Small intestine (tissue), 7 donors: ENCODE measurements around the gene AMER3. TPM values are rescaled to one million over a fixed set of nuclear protein-coding genes. Genes with fewer than 3 reads are reported as not detected.

Source experiments
- DNase-seq, 2 donors: peaks; one replicate each; pipeline versions ENCODE4 v3.0.0 to v3.0.0-alpha.2; 2013
- FAIRE-seq: peaks from 2 replicates; lab custom pipeline; 2012; peaks lifted over from hg19 to GRCh38; lab: Jason Lieb, UNC
- H3K27ac ChIP-seq, 3 donors: one replicate each; pipeline ENCODE4 v1.5.1; 2013; ENCODE audit warnings: low read length in 2 of 3, mild to moderate bottlenecking in 2 of 3, control low read depth in 1 of 3, inconsistent platforms in 1 of 3, low read depth in 1 of 3, moderate library complexity in 1 of 3
- H3K27me3 ChIP-seq, 3 donors: one replicate each; pipeline ENCODE4 v1.6.1; 2013; ENCODE audit warnings: low read length in 3 of 3, inconsistent platforms in 1 of 3; ENCODE audit not compliant: control insufficient read depth in 3 of 3, insufficient read depth in 3 of 3
- H3K36me3 ChIP-seq, 3 donors: one replicate each; pipeline ENCODE4 v1.6.1; 2013; ENCODE audit warnings: low read length in 3 of 3, inconsistent platforms in 1 of 3, low read depth in 1 of 3, mild to moderate bottlenecking in 1 of 3, moderate library complexity in 1 of 3; ENCODE audit not compliant: control insufficient read depth in 3 of 3, insufficient read depth in 2 of 3
- H3K4me1 ChIP-seq, 3 donors: one replicate each; pipeline ENCODE4 v1.6.1; 2013; ENCODE audit warnings: low read length in 2 of 3, inconsistent platforms in 1 of 3, low read depth in 1 of 3, mild to moderate bottlenecking in 1 of 3, moderate library complexity in 1 of 3; ENCODE audit not compliant: control insufficient read depth in 3 of 3, insufficient read depth in 2 of 3
- H3K4me3 ChIP-seq, 3 donors: one replicate each; pipeline ENCODE4 v1.5.1; 2013; ENCODE audit warnings: low read length in 3 of 3, control low read depth in 1 of 3, inconsistent platforms in 1 of 3, low read depth in 1 of 3, mild to moderate bottlenecking in 1 of 3, moderate library complexity in 1 of 3
- H3K9me3 ChIP-seq, 2 donors: one replicate each; pipeline ENCODE4 v1.6.1; 2013; ENCODE audit warnings: low read depth in 1 of 2, low read length in 1 of 2; ENCODE audit not compliant: control insufficient read depth in 2 of 2, insufficient read depth in 1 of 2
- WGBS, 3 donors: extraction: QIAGEN DNeasy Blood & Tissue Kit; methylation state at CpG; one replicate each; pipeline ENCODE4 v1.1.7; 2013; 5-methylcytosine and 5-hydroxymethylcytosine counted together
- polyA plus RNA-seq, 4 donors: library from polyadenylated mRNA; stranded (reverse) in 3 of 4; unstranded in 1 of 4; fragments of 200-250 nt in 3 of 4; fragments of 120-200 nt in 1 of 4; gene quantifications; one replicate each; pipeline versions ENCODE4 v1.2.1 to v1.2.3, GENCODE V29; 2013
- donor health status: healthy with polysubstance abuse.
- donor health status: control.
- donor health status: control.
- donor health status: Bipolar disorder and iron deficiency.
- donor health status: healthy.

The AMER3 gene
- polyA plus RNA-seq, 4 donors = 0.45 to 0.99 TPM; not detected in 2

DNA sequence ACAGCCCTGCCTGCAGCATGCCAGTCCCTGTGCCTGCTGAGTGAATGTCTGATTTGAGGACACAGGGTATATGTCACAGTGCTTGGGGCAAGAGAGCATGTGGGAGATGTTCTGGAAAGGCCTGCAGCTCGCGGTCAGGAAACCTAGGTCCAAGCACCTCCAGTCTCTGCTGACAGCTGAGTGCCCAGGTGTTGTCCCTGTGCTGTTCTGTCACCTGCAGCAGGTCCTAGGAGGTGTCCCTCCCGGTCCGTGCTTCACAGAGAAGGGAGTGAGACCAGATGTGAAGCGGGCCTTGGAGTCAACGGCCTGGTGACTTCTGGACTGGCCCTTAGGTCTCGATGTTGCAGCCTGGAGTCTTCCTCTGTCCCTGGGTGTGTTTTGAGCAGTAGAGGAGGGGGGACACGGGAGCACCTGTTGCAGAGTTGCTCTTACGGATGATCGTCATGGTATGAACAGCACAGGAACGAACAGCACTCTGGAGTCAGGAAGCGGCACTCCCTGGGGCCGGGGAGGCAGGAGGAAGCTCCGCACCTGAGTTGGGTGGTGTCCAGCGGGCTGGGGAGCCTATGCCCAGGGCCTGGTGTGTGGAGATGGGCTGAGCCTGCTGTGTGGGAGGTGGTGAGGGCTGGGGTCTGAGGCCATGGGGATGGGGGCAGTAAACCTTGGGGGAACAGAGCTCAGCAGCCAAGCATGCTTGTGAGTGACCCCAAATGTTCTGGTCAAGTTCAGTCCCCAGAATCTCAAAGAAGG lies 59.8 kb downstream of the AMER3 start:
- Histone ChIP-seq H3K4me1 (no peaks in the 10 kb centered on the region), H3K36me3 (no peaks in the 10 kb centered on the region), H3K9me3 (no peaks in the 10 kb centered on the region), H3K27me3 (peaks cover 0 to 3% (median 0%) of the 10 kb centered on the region in 3 donors), H3K27ac (no peak overlapping the region), H3K4me3 (no peak overlapping the region)
- no peak for FAIRE-seq
- WGBS, 3 donors = 86 to 89% (median 87%) methylated on average over 15 of the region's 15 CpGs
- DNase-seq = no peak

Other genes starting within 250 kb of the AMER3 start
- under 1 TPM in 2 of 4 donors, not detected in 2; 0.01 to 0.19 TPM for gene POTEI, start 246.2 kb upstream of the AMER3 start, polyA plus RNA-seq
- gene CFC1B, start 234.3 kb upstream of the AMER3 start, polyA plus RNA-seq = not detected
- gene CFC1, start 156.0 kb upstream of the AMER3 start, polyA plus RNA-seq = 1 to 10 TPM in 2 of 4 donors, under 1 TPM in 1, not detected in 1; 0.18 to 3.1 (median 1.1) TPM
- gene POTEJ, start 144.1 kb upstream of the AMER3 start, polyA plus RNA-seq = under 1 TPM in 1 of 4 donors, not detected in 3; 0.10 TPM
- gene GPR148, start 26.5 kb upstream of the AMER3 start, polyA plus RNA-seq = under 1 TPM in 2 of 4 donors, not detected in 2; 0.04 to 0.22 TPM
- 1 to 10 TPM in 1 of 4 donors, under 1 TPM in 2, not detected in 1; 0.22 to 2.8 (median 0.83) TPM for gene ARHGEF4, start 81.4 kb downstream of the AMER3 start, polyA plus RNA-seq